Measurements from ENCODE around the gene CDK6. TPM values are rescaled to one million over a fixed set of nuclear protein-coding genes. Genes with fewer than 3 reads are reported as not detected.

CDK6 gene
- total RNA-seq, 4 donors from 2014 or later = 43.6 to 85.1 (median 63.3) TPM

DNA sequence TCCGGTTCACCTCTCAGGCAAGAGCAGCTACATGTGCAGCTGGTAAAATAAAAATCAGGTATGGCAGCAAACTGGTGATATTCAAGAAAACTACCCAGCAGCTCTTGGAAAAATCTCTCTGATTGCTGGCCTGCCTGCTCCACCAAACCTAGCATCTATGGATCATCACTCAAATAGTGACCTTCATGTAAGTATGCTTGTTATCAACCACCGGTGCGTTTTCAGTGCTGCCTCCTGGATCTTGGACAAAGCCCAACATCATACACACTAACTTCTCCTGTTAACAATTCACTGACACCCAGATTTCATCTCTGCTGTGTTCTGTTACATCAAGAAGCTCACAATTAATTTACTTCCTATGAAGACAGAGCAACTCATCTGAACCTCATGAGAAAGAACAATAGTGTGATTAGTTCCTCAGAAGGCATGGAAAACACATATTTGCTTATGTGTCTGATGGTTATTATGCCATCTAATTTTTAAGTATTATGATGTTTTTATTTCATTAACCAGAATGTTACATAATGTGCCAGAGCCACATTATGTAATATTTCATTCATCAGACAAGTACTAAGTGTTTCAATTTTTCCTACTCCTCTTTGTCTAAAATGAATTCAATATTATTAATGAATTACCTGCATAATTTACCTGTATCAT, 8.8 kb downstream of the CDK6 start:
- DNase-seq (ENCODE audit: low spot score in 2 of 2) = no peak
- TF ChIP-seq, protein P1, sequence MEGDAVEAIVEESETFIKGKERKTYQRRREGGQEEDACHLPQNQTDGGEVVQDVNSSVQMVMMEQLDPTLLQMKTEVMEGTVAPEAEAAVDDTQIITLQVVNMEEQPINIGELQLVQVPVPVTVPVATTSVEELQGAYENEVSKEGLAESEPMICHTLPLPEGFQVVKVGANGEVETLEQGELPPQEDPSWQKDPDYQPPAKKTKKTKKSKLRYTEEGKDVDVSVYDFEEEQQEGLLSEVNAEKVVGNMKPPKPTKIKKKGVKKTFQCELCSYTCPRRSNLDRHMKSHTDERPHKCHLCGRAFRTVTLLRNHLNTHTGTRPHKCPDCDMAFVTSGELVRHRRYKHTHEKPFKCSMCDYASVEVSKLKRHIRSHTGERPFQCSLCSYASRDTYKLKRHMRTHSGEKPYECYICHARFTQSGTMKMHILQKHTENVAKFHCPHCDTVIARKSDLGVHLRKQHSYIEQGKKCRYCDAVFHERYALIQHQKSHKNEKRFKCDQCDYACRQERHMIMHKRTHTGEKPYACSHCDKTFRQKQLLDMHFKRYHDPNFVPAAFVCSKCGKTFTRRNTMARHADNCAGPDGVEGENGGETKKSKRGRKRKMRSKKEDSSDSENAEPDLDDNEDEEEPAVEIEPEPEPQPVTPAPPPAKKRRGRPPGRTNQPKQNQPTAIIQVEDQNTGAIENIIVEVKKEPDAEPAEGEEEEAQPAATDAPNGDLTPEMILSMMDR (IDR thresholded peaks at IDR 0.05) = no peak
- TF ChIP-seq POLR2A (IDR thresholded peaks at IDR 0.05) = no peak
- intact Hi-C loops (cut with DNase I; ENCODE audit: low total_unique reads) = no loop called here
- 43 to 53% methylated on average over 3 of the region's 3 CpGs for WGBS, 2 donors
- no peak overlapping the region for H3K4me3 ChIP-seq (ENCODE audit: low read depth, poor library complexity, severe bottlenecking)

DNA sequence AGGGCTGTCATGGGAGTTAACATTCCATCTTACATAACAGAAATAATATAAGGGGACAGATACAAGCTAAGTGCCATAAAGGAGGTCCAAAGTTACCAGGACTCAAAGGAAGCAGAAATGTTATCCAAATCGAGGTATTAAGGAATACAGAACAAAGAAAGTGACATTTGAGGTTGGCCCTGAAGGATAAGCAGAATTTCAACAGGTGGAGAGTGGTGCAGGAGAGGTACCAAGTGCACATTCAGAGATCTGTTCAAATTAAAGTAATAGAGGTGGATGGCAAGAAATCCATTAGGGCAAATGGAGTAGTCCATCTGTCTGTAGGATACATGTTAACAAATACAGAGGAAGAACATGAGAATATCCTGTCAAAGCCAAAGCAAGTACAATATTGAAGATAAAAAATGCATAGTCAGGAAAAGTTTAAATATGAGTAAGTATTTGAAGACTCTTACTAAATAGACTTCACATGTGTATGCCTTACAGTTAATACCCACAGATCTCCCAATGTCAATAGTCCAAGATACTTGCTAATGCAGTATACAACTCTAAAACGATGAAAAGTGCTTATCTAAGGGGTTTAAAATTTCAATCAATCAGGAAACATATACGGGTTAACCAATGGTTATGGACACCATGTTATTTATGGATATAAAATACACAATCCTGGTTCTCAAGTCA, 10.0 kb downstream of the CDK6 start:
- no peak overlapping the region for H3K4me3 ChIP-seq (ENCODE audit: low read depth, poor library complexity, severe bottlenecking)
- 75 to 88% methylated on average over 3 of the region's 3 CpGs for WGBS, 2 donors
- intact Hi-C loops (cut with DNase I; ENCODE audit: low total_unique reads) = no loop called here
- TF ChIP-seq, protein P1 (IDR thresholded peaks at IDR 0.05) = no peak
- no peak for TF ChIP-seq POLR2A (IDR thresholded peaks at IDR 0.05)
- DNase-seq (ENCODE audit: low spot score in 2 of 2) = no peak

DNA sequence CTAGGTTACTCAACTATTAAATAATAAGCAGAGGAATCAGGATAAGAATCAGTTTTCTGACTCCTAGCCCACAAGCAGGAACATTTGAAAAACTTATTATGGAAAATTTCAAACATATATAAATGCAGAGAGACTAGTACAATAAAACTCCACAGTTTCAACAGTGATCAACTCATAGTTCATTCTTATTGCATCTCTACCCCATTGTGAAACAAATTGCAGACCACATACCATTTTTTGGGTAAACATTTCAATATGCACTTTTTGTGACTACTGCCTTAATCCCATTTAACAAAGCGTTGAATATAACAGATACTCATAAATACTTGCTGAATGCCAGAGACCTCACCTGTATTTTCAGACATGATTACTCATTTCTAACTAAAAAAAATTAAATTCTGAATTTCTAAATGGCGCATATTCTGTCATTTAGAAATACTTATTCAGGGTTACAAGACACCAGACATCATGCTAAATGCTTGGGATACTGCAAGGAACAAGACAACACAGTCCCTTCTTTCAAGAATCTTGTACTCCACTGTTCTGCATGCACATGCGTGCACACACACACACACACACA, 11.4 kb downstream of the CDK6 start:
- 87 to 88% methylated on average over 3 of the region's 3 CpGs for WGBS, 2 donors
- DNase-seq (ENCODE audit: low spot score in 2 of 2) = no peak
- TF ChIP-seq POLR2A (IDR thresholded peaks at IDR 0.05) = no peak
- TF ChIP-seq, protein P1 (IDR thresholded peaks at IDR 0.05) = no peak
- no peak overlapping the region for H3K4me3 ChIP-seq (ENCODE audit: low read depth, poor library complexity, severe bottlenecking)
- intact Hi-C loops (cut with DNase I; ENCODE audit: low total_unique reads) = no loop called here

DNA sequence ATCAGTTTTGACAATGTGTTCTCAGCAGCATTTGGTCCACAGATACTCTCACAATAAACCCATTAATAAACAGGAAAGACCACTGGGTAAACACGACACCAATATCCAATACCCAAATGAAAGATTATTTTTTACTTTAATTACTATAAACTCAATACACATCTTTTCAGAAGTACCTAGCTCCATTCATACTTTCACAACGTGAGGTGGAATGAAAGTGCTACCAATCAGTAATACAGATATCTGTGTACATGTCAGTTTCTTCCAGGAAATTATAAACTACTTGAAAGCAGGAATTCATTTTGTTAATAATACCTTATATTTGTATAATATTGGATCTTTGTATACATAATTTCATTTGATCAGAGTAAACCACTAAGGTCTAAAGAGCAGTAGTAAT, 11.9 kb downstream of the CDK6 start:
- TF ChIP-seq POLR2A (IDR thresholded peaks at IDR 0.05) = no peak
- TF ChIP-seq, protein P1 (IDR thresholded peaks at IDR 0.05) = no peak
- intact Hi-C loops (cut with DNase I; ENCODE audit: low total_unique reads) = no loop called here
- 67 to 68% methylated on average over 2 of the region's 2 CpGs for WGBS, 2 donors
- no peak for DNase-seq (ENCODE audit: low spot score in 2 of 2)
- H3K4me3 ChIP-seq (ENCODE audit: low read depth, poor library complexity, severe bottlenecking) = no peak overlapping the region

DNA sequence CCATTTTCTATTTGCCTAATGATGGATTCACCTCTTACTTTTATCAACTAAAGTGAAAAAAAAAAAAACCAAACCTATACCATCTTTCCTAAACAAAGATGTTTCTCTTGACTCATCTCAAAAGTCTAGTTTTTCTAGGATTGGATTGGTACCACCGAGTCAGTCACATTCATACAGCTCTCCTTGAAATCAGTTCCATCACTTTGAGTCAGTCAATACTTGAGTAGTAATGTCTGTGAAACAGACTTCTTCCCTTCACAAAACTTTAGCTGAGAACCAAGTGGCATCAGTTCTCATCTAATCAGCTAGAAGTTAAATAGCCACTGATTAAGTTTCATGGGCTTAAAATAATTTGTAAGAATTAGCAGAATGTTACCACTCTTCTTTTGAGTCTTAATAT, 13.3 kb downstream of the CDK6 start:
- H3K4me3 ChIP-seq (ENCODE audit: low read depth, poor library complexity, severe bottlenecking) = no peak overlapping the region
- no peak for DNase-seq (ENCODE audit: low spot score in 2 of 2)
- TF ChIP-seq, protein P1 (IDR thresholded peaks at IDR 0.05) = no peak
- no peak for TF ChIP-seq POLR2A (IDR thresholded peaks at IDR 0.05)
- WGBS, 2 donors = 95 to 100% methylated on average over 1 of the region's 1 CpG
- intact Hi-C loops (cut with DNase I; ENCODE audit: low total_unique reads) = no loop called here

All from lower leg skin (tissue), 4 donors.